ENCODE measurements around the gene KRTAP12-2.

DNA sequence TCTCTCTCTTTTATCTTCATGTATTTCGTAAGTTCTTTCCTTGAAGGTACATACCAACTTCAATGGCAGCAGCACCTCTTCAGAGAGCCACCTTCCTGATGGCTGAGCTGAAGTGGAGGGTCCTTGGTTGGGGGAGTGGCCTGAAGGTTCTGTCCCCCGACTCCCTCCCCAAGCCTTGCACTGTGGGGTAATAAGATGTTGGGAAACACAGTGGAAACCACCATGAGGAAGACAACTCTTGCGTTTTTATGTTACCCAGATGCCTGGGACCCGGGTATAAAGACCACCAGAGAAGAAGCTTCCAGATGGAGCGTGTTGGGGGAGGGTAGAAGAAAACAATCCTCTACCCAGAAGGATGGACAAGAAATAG is 8.2 kb downstream of the KRTAP12-2 start:
- TF ChIP-seq, protein P1, sequence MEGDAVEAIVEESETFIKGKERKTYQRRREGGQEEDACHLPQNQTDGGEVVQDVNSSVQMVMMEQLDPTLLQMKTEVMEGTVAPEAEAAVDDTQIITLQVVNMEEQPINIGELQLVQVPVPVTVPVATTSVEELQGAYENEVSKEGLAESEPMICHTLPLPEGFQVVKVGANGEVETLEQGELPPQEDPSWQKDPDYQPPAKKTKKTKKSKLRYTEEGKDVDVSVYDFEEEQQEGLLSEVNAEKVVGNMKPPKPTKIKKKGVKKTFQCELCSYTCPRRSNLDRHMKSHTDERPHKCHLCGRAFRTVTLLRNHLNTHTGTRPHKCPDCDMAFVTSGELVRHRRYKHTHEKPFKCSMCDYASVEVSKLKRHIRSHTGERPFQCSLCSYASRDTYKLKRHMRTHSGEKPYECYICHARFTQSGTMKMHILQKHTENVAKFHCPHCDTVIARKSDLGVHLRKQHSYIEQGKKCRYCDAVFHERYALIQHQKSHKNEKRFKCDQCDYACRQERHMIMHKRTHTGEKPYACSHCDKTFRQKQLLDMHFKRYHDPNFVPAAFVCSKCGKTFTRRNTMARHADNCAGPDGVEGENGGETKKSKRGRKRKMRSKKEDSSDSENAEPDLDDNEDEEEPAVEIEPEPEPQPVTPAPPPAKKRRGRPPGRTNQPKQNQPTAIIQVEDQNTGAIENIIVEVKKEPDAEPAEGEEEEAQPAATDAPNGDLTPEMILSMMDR (IDR thresholded peaks at IDR 0.05; ENCODE audit: low read depth, low read length, missing input control), result no peak
- TF ChIP-seq RXRA (IDR thresholded peaks at IDR 0.05), result no peak
- no peak for TF ChIP-seq TAF1 (conservative IDR thresholded peaks at IDR 0.05)
- TF ChIP-seq, protein P2, sequence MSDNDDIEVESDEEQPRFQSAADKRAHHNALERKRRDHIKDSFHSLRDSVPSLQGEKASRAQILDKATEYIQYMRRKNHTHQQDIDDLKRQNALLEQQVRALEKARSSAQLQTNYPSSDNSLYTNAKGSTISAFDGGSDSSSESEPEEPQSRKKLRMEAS (IDR thresholded peaks at IDR 0.05), result no peak
- no peak for TF ChIP-seq YY1 (IDR thresholded peaks at IDR 0.05)
- TF ChIP-seq, protein P3, sequence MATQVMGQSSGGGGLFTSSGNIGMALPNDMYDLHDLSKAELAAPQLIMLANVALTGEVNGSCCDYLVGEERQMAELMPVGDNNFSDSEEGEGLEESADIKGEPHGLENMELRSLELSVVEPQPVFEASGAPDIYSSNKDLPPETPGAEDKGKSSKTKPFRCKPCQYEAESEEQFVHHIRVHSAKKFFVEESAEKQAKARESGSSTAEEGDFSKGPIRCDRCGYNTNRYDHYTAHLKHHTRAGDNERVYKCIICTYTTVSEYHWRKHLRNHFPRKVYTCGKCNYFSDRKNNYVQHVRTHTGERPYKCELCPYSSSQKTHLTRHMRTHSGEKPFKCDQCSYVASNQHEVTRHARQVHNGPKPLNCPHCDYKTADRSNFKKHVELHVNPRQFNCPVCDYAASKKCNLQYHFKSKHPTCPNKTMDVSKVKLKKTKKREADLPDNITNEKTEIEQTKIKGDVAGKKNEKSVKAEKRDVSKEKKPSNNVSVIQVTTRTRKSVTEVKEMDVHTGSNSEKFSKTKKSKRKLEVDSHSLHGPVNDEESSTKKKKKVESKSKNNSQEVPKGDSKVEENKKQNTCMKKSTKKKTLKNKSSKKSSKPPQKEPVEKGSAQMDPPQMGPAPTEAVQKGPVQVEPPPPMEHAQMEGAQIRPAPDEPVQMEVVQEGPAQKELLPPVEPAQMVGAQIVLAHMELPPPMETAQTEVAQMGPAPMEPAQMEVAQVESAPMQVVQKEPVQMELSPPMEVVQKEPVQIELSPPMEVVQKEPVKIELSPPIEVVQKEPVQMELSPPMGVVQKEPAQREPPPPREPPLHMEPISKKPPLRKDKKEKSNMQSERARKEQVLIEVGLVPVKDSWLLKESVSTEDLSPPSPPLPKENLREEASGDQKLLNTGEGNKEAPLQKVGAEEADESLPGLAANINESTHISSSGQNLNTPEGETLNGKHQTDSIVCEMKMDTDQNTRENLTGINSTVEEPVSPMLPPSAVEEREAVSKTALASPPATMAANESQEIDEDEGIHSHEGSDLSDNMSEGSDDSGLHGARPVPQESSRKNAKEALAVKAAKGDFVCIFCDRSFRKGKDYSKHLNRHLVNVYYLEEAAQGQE (IDR thresholded peaks at IDR 0.05), result no peak
- TF ChIP-seq SP1 (IDR thresholded peaks at IDR 0.05), result no peak
- TF ChIP-seq, protein P4, sequence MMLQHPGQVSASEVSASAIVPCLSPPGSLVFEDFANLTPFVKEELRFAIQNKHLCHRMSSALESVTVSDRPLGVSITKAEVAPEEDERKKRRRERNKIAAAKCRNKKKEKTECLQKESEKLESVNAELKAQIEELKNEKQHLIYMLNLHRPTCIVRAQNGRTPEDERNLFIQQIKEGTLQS (IDR thresholded peaks at IDR 0.05), result no peak
- TF ChIP-seq JUND (IDR thresholded peaks at IDR 0.05), result no peak
- TF ChIP-seq, protein P5, sequence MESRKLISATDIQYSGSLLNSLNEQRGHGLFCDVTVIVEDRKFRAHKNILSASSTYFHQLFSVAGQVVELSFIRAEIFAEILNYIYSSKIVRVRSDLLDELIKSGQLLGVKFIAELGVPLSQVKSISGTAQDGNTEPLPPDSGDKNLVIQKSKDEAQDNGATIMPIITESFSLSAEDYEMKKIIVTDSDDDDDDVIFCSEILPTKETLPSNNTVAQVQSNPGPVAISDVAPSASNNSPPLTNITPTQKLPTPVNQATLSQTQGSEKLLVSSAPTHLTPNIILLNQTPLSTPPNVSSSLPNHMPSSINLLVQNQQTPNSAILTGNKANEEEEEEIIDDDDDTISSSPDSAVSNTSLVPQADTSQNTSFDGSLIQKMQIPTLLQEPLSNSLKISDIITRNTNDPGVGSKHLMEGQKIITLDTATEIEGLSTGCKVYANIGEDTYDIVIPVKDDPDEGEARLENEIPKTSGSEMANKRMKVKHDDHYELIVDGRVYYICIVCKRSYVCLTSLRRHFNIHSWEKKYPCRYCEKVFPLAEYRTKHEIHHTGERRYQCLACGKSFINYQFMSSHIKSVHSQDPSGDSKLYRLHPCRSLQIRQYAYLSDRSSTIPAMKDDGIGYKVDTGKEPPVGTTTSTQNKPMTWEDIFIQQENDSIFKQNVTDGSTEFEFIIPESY (IDR thresholded peaks at IDR 0.05), result no peak
- TF ChIP-seq GABPA (IDR thresholded peaks at IDR 0.05 in 1 of 2, conservative IDR thresholded peaks at IDR 0.05 in 1 of 2), result no peak
- no peak for TF ChIP-seq RAD21 (IDR thresholded peaks at IDR 0.05)

Data from liver (tissue), 3 donors.